ENCODE data around the gene TIGD6.

GRCh38 chr5:150034662-150035061, 34.2 kb upstream of the TIGD6 start:
- TF ChIP-seq POLR2A (IDR thresholded peaks at IDR 0.05), result no peak
- no peak for TF ChIP-seq CTCF (IDR thresholded peaks at IDR 0.05)

All from thyroid gland (tissue), 4 donors.